Measurements from ENCODE around the gene FAM114A2. TPM values are rescaled to one million over a fixed set of nuclear protein-coding genes. Genes with fewer than 3 reads are reported as not detected.

Gene FAM114A2
- total RNA-seq, 1 experiment from 2014 or later, result 12.9 TPM

- no peak overlapping the region for H3K9ac ChIP-seq (ENCODE audit: low read length)
- H3K4me2 ChIP-seq (ENCODE audit: low read length), result no peak overlapping the region
- BruUV-seq (replicated peaks), result no TSS peak
- ChIA-PET POLR2A (ENCODE audit: unreplicated experiment) (interaction anchor here (0.6 kb wide), 1 partner anchor 658 kb away, joined by 4 read pairs; no protein-coding TSS in a partner anchor), CTCF (interaction anchor here (0.7 to 1.1 kb wide), 2 partner anchors 430 to 486 kb away, joined by 4 to 5 read pairs; no protein-coding TSS in a partner anchor)
- DNase-seq (peak; percentile 69), ATAC-seq (peak; percentile 59)
- H3K9me3 ChIP-seq (ENCODE audit: low read length), result no peaks in the 10 kb centered on the region
- intact Hi-C loops (cut with micrococcal nuclease), result loop anchor here (1.0 to 10.0 kb wide), 4 partner anchors 206 to 641 kb away; no protein-coding TSS in a partner anchor
- TF ChIP-seq EZH2 (IDR thresholded peaks at IDR 0.05; ENCODE audit: low read length, unreplicated experiment) (no peak), CTCF (conservative IDR thresholded peaks at IDR 0.05; ENCODE audit: low read depth, low read length) (peak; percentile 78), EZH2phosphoT487 (IDR thresholded peaks at IDR 0.05; ENCODE audit: borderline replicate concordance, low read length) (no peak)
- H3K27me3 ChIP-seq (ENCODE audit: low read length), result peaks cover 16% of the 10 kb centered on the region
- H3K36me3 ChIP-seq (ENCODE audit: low read depth, low read length), result no peaks in the 10 kb centered on the region
- H4K20me1 ChIP-seq (ENCODE audit: low read length), result no peaks in the 10 kb centered on the region
- H3K79me2 ChIP-seq (ENCODE audit: low read length), result no peaks in the 10 kb centered on the region
- no peak overlapping the region for H3K27ac ChIP-seq (ENCODE audit: low read length)
- H3K9me2 ChIP-seq (replicated peaks; ENCODE audit: low read length), result no peaks in the 10 kb centered on the region
- no peak overlapping the region for H3K4me3 ChIP-seq (ENCODE audit: low read length)
- H3K4me1 ChIP-seq (ENCODE audit: insufficient read depth, low read length), result no peaks in the 10 kb centered on the region
- no peak overlapping the region for H2AFZ ChIP-seq (ENCODE audit: low read length)
- H3F3A ChIP-seq (ENCODE audit: low read length, unreplicated experiment), result no peaks in the 10 kb centered on the region
These were observed 64.4 kb downstream of the FAM114A2 start for GRCh38 chr5:153974131-153974812.

- Histone ChIP-seq H3K4me1 (ENCODE audit: insufficient read depth, low read length) (no peaks in the 10 kb centered on the region), H3K36me3 (ENCODE audit: low read depth, low read length) (no peaks in the 10 kb centered on the region), H3K4me2 (ENCODE audit: low read length) (no peak overlapping the region), H3F3A (ENCODE audit: low read length, unreplicated experiment) (no peaks in the 10 kb centered on the region), H2AFZ (ENCODE audit: low read length) (no peak overlapping the region), H3K27ac (ENCODE audit: low read length) (no peak overlapping the region), H3K4me3 (ENCODE audit: low read length) (no peak overlapping the region), H3K9me3 (ENCODE audit: low read length) (no peaks in the 10 kb centered on the region), H3K79me2 (ENCODE audit: low read length) (no peaks in the 10 kb centered on the region), H3K9ac (ENCODE audit: low read length) (no peak overlapping the region), H3K27me3 (ENCODE audit: low read length) (peaks cover 7% of the 10 kb centered on the region), H4K20me1 (ENCODE audit: low read length) (no peaks in the 10 kb centered on the region), H3K9me2 (replicated peaks; ENCODE audit: low read length) (no peaks in the 10 kb centered on the region)
- CTCF ChIA-PET, result no interaction called here
- intact Hi-C loops (cut with micrococcal nuclease), result loop anchor here (10.0 kb wide), 1 partner anchor 643 kb away; no protein-coding TSS in a partner anchor
- POLR2A ChIA-PET (ENCODE audit: unreplicated experiment), result no interaction called here
- no peak for ATAC-seq
- TF ChIP-seq CTCF (conservative IDR thresholded peaks at IDR 0.05; ENCODE audit: low read depth, low read length) (no peak), EZH2 (IDR thresholded peaks at IDR 0.05; ENCODE audit: low read length, unreplicated experiment) (no peak), EZH2phosphoT487 (IDR thresholded peaks at IDR 0.05; ENCODE audit: borderline replicate concordance, low read length) (no peak)
- BruUV-seq (replicated peaks), result no TSS peak
- DNase-seq, result no peak
These were observed 66.5 kb downstream of the FAM114A2 start for GRCh38 chr5:153972240-153972639.

GRCh38 chr5:153970496-153970895 is 68.2 kb downstream of the FAM114A2 start:
- no peak for DNase-seq
- Histone ChIP-seq H3K4me3 (ENCODE audit: low read length) (no peak overlapping the region), H4K20me1 (ENCODE audit: low read length) (no peaks in the 10 kb centered on the region), H3K79me2 (ENCODE audit: low read length) (no peaks in the 10 kb centered on the region), H3K36me3 (ENCODE audit: low read depth, low read length) (no peaks in the 10 kb centered on the region), H3K9ac (ENCODE audit: low read length) (no peak overlapping the region), H3K4me1 (ENCODE audit: insufficient read depth, low read length) (no peaks in the 10 kb centered on the region), H3K27me3 (ENCODE audit: low read length) (peaks cover 7% of the 10 kb centered on the region), H2AFZ (ENCODE audit: low read length) (no peak overlapping the region), H3K9me2 (replicated peaks; ENCODE audit: low read length) (no peaks in the 10 kb centered on the region), H3K27ac (ENCODE audit: low read length) (no peak overlapping the region), H3K4me2 (ENCODE audit: low read length) (no peak overlapping the region), H3F3A (ENCODE audit: low read length, unreplicated experiment) (no peaks in the 10 kb centered on the region), H3K9me3 (ENCODE audit: low read length) (no peaks in the 10 kb centered on the region)
- POLR2A ChIA-PET (ENCODE audit: unreplicated experiment), result no interaction called here
- intact Hi-C loops (cut with micrococcal nuclease), result loop anchor here (10.0 kb wide), 1 partner anchor 644 kb away; no protein-coding TSS in a partner anchor
- CTCF ChIA-PET, result no interaction called here
- ATAC-seq, result no peak
- TF ChIP-seq EZH2 (IDR thresholded peaks at IDR 0.05; ENCODE audit: low read length, unreplicated experiment) (no peak), CTCF (conservative IDR thresholded peaks at IDR 0.05; ENCODE audit: low read depth, low read length) (no peak), EZH2phosphoT487 (IDR thresholded peaks at IDR 0.05; ENCODE audit: borderline replicate concordance, low read length) (no peak)
- no TSS peak for BruUV-seq (replicated peaks)

Measured in PC-3 (cell line).